ENCODE data around the gene SYNE2. TPM values are rescaled to one million over a fixed set of nuclear protein-coding genes. Genes with fewer than 3 reads are reported as not detected.

SYNE2 gene
- polyA plus RNA-seq, 3 donors: 99.9 to 107 (median 102) TPM

GRCh38 chr14:64233531-64234190 is 380.9 kb downstream of the SYNE2 start:
- no peak for DNase-seq (ENCODE audit: low read depth in 3 of 3, low spot score in 2 of 3)

GRCh38 chr14:64234877-64235651 is 382.3 kb downstream of the SYNE2 start:
- DNase-seq (ENCODE audit: low read depth in 3 of 3, low spot score in 2 of 3): no peak

- DNase-seq (ENCODE audit: low read depth in 3 of 3, low spot score in 2 of 3): peak in 1 of 3 donors; percentile 8
Observed at GRCh38 chr14:64235652-64236640, 383.1 kb downstream of the SYNE2 start.

- DNase-seq (ENCODE audit: low read depth in 3 of 3, low spot score in 2 of 3): no peak
Observed at GRCh38 chr14:64238049-64238448, 385.2 kb downstream of the SYNE2 start.

GRCh38 chr14:64238631-64239030 is 385.8 kb downstream of the SYNE2 start:
- no peak for DNase-seq (ENCODE audit: low read depth in 3 of 3, low spot score in 2 of 3)

- no peak for DNase-seq (ENCODE audit: low read depth in 3 of 3, low spot score in 2 of 3)
Observed at GRCh38 chr14:64244279-64244678, 391.5 kb downstream of the SYNE2 start.

- no peak for DNase-seq (ENCODE audit: low read depth in 3 of 3, low spot score in 2 of 3)
Observed at GRCh38 chr14:64245491-64245890, 392.7 kb downstream of the SYNE2 start.

GRCh38 chr14:64246688-64247087 is 393.9 kb downstream of the SYNE2 start:
- DNase-seq (ENCODE audit: low read depth in 3 of 3, low spot score in 2 of 3): no peak

GRCh38 chr14:64247195-64247594 is 394.4 kb downstream of the SYNE2 start:
- no peak for DNase-seq (ENCODE audit: low read depth in 3 of 3, low spot score in 2 of 3)

- no peak for DNase-seq (ENCODE audit: low read depth in 3 of 3, low spot score in 2 of 3)
Observed at GRCh38 chr14:64248689-64249088, 395.9 kb downstream of the SYNE2 start.

- DNase-seq (ENCODE audit: low read depth in 3 of 3, low spot score in 2 of 3): peak in 2 of 3 donors; percentile 15 to 20
Observed at GRCh38 chr14:64249363-64249762, 396.6 kb downstream of the SYNE2 start.

GRCh38 chr14:64253672-64254071 is 400.9 kb downstream of the SYNE2 start:
- DNase-seq (ENCODE audit: low read depth in 3 of 3, low spot score in 2 of 3): no peak

GRCh38 chr14:64255756-64256155 is 403.0 kb downstream of the SYNE2 start:
- DNase-seq (ENCODE audit: low read depth in 3 of 3, low spot score in 2 of 3): no peak

GRCh38 chr14:64260418-64260817 is 407.6 kb downstream of the SYNE2 start:
- no peak for DNase-seq (ENCODE audit: low read depth in 3 of 3, low spot score in 2 of 3)

- no peak for DNase-seq (ENCODE audit: low read depth in 3 of 3, low spot score in 2 of 3)
Observed at GRCh38 chr14:64265222-64265621, 412.4 kb downstream of the SYNE2 start.

GRCh38 chr14:64266239-64266638 is 413.4 kb downstream of the SYNE2 start:
- no peak for DNase-seq (ENCODE audit: low read depth in 3 of 3, low spot score in 2 of 3)

GRCh38 chr14:64272019-64272418 is 419.2 kb downstream of the SYNE2 start:
- DNase-seq (ENCODE audit: low read depth in 3 of 3, low spot score in 2 of 3): no peak

Measured in right renal cortex interstitium (tissue), 3 donors.